8988T (cell line): ENCODE data around the gene GLIPR2.

ENCODE experiments used
- DNase-seq: peaks from one replicate; pipeline ENCODE4 v3.0.0; 2011

GLIPR2 gene

GRCh38 chr9:36207546-36208012 is 71.0 kb downstream of the GLIPR2 start:
- no peak for DNase-seq

GRCh38 chr9:36208521-36209253 is 72.2 kb downstream of the GLIPR2 start:
- DNase-seq = no peak

GRCh38 chr9:36210722-36211121 is 74.2 kb downstream of the GLIPR2 start:
- no peak for DNase-seq

GRCh38 chr9:36211510-36211909 is 75.0 kb downstream of the GLIPR2 start:
- no peak for DNase-seq

- no peak for DNase-seq
These were observed 76.9 kb downstream of the GLIPR2 start for GRCh38 chr9:36213387-36213786.
